Ovary (tissue), 3 donors: ENCODE results near the gene BFSP2.

Source experiments
- EP300 ChIP-seq: sonication (generic); formaldehyde crosslinking; IDR thresholded peaks from one replicate; pipeline ENCODE4 v1.6.1; 2017; ENCODE audit warnings: antibody characterized with exemption
- POLR2A ChIP-seq: fragments of 450-650 bp; IDR thresholded peaks from one replicate; pipeline ENCODE4 v1.6.1; 2017; ENCODE audit warnings: antibody characterized with exemption, mild to moderate bottlenecking, moderate library complexity
- TF ChIP-seq, protein P1 (sequence below), 3 donors: fragments of 450-650 bp in 2 of 3; fragments of 200-600 bp in 1 of 3; IDR thresholded peaks; one replicate each; pipeline versions ENCODE4 v1.5.1 to v1.8.0; 2016 to 2022; ENCODE audit warnings: antibody characterized with exemption in 3 of 3, mild to moderate bottlenecking in 1 of 3
- donor health status: DM: no; HTN: no; CAD: no.

DNA sequence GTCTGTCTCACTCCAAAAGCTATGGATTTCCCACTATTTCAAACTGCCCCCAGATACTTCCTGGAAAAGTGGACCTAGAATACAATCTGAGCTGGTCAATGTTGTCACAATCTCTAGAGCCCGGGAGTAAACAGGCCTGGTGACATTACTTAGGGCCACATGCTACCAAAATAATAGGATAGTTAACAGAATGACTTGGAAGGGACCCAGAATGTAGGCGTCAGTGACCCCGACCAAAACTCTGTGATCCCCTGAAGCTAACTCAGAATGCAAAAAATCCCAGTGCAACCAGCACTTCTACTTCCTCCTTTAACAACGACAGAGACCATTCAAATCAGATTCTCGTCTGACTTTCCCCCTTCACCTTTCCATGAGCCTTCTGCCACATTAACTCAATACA is 122.1 kb downstream of the BFSP2 start:
- TF ChIP-seq, protein P1, sequence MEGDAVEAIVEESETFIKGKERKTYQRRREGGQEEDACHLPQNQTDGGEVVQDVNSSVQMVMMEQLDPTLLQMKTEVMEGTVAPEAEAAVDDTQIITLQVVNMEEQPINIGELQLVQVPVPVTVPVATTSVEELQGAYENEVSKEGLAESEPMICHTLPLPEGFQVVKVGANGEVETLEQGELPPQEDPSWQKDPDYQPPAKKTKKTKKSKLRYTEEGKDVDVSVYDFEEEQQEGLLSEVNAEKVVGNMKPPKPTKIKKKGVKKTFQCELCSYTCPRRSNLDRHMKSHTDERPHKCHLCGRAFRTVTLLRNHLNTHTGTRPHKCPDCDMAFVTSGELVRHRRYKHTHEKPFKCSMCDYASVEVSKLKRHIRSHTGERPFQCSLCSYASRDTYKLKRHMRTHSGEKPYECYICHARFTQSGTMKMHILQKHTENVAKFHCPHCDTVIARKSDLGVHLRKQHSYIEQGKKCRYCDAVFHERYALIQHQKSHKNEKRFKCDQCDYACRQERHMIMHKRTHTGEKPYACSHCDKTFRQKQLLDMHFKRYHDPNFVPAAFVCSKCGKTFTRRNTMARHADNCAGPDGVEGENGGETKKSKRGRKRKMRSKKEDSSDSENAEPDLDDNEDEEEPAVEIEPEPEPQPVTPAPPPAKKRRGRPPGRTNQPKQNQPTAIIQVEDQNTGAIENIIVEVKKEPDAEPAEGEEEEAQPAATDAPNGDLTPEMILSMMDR (IDR thresholded peaks at IDR 0.05) = no peak
- TF ChIP-seq EP300 (no peak), POLR2A (no peak)
